Thyroid gland (tissue), 4 donors: ENCODE data around the gene TSHB. TPM values are rescaled to one million over a fixed set of nuclear protein-coding genes. Genes with fewer than 3 reads are reported as not detected.

Experiments
- DNase-seq, 2 donors: peaks; one replicate each; pipeline ENCODE4 v3.0.0-alpha.2; 2019
- H3K27ac ChIP-seq, 3 donors: fragments of 200-600 bp; sonication (generic); 1 replicate in 2 of 3; 2 replicates in 1 of 3; pipeline ENCODE4 v1.5.1; 2016 to 2019; ENCODE audit warnings: mild to moderate bottlenecking in 1 of 3, moderate library complexity in 1 of 3
- H3K27me3 ChIP-seq: fragments of 200-600 bp; sonication (generic); one replicate; pipeline ENCODE4 v1.5.1; 2019
- H3K36me3 ChIP-seq, 2 donors: fragments of 200-600 bp; sonication (generic); one replicate each; pipeline ENCODE4 v1.5.1; 2016 to 2019
- H3K4me1 ChIP-seq, 2 donors: fragments of 200-600 bp; sonication (generic); one replicate each; pipeline ENCODE4 v1.5.1; 2017 to 2019
- H3K4me3 ChIP-seq, 3 donors: fragments of 200-600 bp; sonication (generic); replicated peaks in 1 of 3; 1 replicate in 2 of 3; 2 replicates in 1 of 3; pipeline ENCODE4 v1.5.1; 2016; ENCODE audit warnings: mild to moderate bottlenecking in 1 of 3
- H3K9me3 ChIP-seq: fragments of 200-600 bp; sonication (generic); one replicate; pipeline ENCODE4 v1.5.1; 2017
- POLR2A ChIP-seq, 2 donors: fragments of 450-650 bp; IDR thresholded peaks; one replicate each; pipeline ENCODE4 v1.6.1; 2017; ENCODE audit warnings: antibody characterized with exemption in 2 of 2, mild to moderate bottlenecking in 2 of 2, moderate library complexity in 1 of 2
- WGBS, 2 donors: methylation state at CpG; one replicate each; pipeline ENCODE4 v1.1.5; 2017; 5-methylcytosine and 5-hydroxymethylcytosine counted together
- intact Hi-C: fragments of 100-400 bp; cut with DNase I; formaldehyde crosslinking; loops from one replicate; pipeline ENCODE4 v1.15.1; 2023
- total RNA-seq, 4 donors: library from RNA; depleted of rRNA; stranded (reverse); fragments of >200 nt; gene quantifications; one replicate each; pipeline ENCODE4 v1.2.3, GENCODE V29; 2016
- TF ChIP-seq, protein P1 (sequence below), 6 experiments: fragments of 200-600 bp in 3 of 6; fragments of 450-650 bp in 3 of 6; sonication (generic) in 3 of 6; IDR thresholded peaks; one replicate each; pipeline ENCODE4 v1.5.1; 2016 to 2019; ENCODE audit warnings: antibody characterized with exemption in 6 of 6, mild to moderate bottlenecking in 2 of 6, inconsistent platforms in 1 of 6, moderate library complexity in 1 of 6

Gene TSHB
- total RNA-seq, 4 donors from 2014 or later = not detected

DNA sequence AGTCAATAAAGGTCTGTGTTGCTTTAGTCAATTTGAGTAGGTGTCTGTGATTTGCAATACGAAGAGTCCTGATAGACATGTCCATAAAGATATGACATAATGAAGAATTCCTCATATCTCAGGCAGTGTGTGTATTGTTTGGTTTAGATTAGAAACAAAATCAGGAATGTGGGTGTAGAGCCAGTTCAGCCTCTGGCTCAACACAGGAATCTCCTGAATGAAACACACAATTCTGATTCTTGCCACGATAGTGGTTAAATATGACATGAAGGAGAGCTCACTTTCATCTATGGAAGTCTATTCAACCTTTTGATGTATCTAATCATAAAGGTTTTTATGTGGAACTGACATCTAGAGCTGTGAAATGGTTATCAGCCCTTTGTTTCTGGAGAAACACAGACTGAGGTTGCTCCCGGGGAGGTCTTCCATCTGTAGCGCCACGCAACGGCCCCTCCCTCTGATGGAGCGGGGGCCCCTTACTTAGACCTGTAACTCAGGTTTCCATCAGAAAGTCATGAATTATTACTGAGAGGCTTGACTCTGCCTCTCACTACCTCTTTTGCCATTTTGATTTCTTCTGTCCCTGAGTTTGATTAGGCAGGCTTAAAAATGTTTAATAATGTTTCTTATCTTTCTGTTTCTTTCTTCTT lies 40.2 kb downstream of the TSHB start:
- intact Hi-C loops = no loop called here
- Histone ChIP-seq H3K27me3 (no peaks in the 10 kb centered on the region), H3K36me3 (no peaks in the 10 kb centered on the region), H3K4me1 (peaks cover 26 to 30% of the 10 kb centered on the region in 2 donors), H3K9me3 (no peaks in the 10 kb centered on the region), H3K27ac (peak overlapping the region in 2 of 3 donors; percentile 67 to 75), H3K4me3 (no peak overlapping the region)
- no peak for TF ChIP-seq POLR2A (IDR thresholded peaks at IDR 0.05)
- TF ChIP-seq, protein P1, sequence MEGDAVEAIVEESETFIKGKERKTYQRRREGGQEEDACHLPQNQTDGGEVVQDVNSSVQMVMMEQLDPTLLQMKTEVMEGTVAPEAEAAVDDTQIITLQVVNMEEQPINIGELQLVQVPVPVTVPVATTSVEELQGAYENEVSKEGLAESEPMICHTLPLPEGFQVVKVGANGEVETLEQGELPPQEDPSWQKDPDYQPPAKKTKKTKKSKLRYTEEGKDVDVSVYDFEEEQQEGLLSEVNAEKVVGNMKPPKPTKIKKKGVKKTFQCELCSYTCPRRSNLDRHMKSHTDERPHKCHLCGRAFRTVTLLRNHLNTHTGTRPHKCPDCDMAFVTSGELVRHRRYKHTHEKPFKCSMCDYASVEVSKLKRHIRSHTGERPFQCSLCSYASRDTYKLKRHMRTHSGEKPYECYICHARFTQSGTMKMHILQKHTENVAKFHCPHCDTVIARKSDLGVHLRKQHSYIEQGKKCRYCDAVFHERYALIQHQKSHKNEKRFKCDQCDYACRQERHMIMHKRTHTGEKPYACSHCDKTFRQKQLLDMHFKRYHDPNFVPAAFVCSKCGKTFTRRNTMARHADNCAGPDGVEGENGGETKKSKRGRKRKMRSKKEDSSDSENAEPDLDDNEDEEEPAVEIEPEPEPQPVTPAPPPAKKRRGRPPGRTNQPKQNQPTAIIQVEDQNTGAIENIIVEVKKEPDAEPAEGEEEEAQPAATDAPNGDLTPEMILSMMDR (IDR thresholded peaks at IDR 0.05) = no peak
- no peak for DNase-seq
- 92 to 96% methylated on average over 7 of the region's 7 CpGs for WGBS, 2 donors

GRCh38 chr1:115071012-115071664 lies 41.5 kb downstream of the TSHB start:
- intact Hi-C loops = no loop called here
- H3K9me3 ChIP-seq = no peaks in the 10 kb centered on the region
- TF ChIP-seq, protein P1 (IDR thresholded peaks at IDR 0.05) = no peak
- TF ChIP-seq POLR2A (IDR thresholded peaks at IDR 0.05) = no peak
- H3K36me3 ChIP-seq = no peaks in the 10 kb centered on the region
- H3K27ac ChIP-seq = no peak overlapping the region
- no peak for DNase-seq
- H3K4me1 ChIP-seq = peaks cover 26 to 30% of the 10 kb centered on the region in 2 donors
- no peak overlapping the region for H3K4me3 ChIP-seq
- 92 to 94% methylated on average over 6 of the region's 6 CpGs for WGBS, 2 donors
- no peaks in the 10 kb centered on the region for H3K27me3 ChIP-seq

- no peak for TF ChIP-seq POLR2A (IDR thresholded peaks at IDR 0.05)
- TF ChIP-seq, protein P1 (IDR thresholded peaks at IDR 0.05) = no peak
- Histone ChIP-seq H3K4me1 (peaks cover 11% of the 10 kb centered on the region in 2 donors), H3K9me3 (no peaks in the 10 kb centered on the region), H3K4me3 (no peak overlapping the region), H3K36me3 (no peaks in the 10 kb centered on the region), H3K27ac (no peak overlapping the region), H3K27me3 (no peaks in the 10 kb centered on the region)
- DNase-seq = no peak
- intact Hi-C loops = no loop called here
- 78 to 82% methylated on average over 10 of the region's 10 CpGs for WGBS, 2 donors
These were observed 43.9 kb downstream of the TSHB start for GRCh38 chr1:115073298-115074087.

GRCh38 chr1:115074839-115075534 lies 45.4 kb downstream of the TSHB start:
- no peak for TF ChIP-seq POLR2A (IDR thresholded peaks at IDR 0.05)
- TF ChIP-seq, protein P1 (IDR thresholded peaks at IDR 0.05) = no peak
- intact Hi-C loops = no loop called here
- Histone ChIP-seq H3K27me3 (no peaks in the 10 kb centered on the region), H3K4me3 (no peak overlapping the region), H3K27ac (no peak overlapping the region), H3K9me3 (no peaks in the 10 kb centered on the region), H3K4me1 (no peaks in the 10 kb centered on the region), H3K36me3 (no peaks in the 10 kb centered on the region)
- DNase-seq = no peak
- 76 to 78% methylated on average over 10 to 11 of the region's 11 CpGs for WGBS, 2 donors
